SK-N-SH treated with all-trans-retinoic acid at 6 μM for 48 hours (cell line): ENCODE data around the gene VIT.

Source experiments
- BACH2 ChIP-seq: fragments of 250-450 bp; sonication (Bioruptor Pico); IDR thresholded peaks from 2 replicates; pipeline ENCODE4 v1.9.0; 2021; ENCODE audit warnings: mild to moderate bottlenecking, borderline replicate concordance
- ISL1 ChIP-seq: fragments of 250-450 bp; sonication (Bioruptor Pico); IDR thresholded peaks from 2 replicates; pipeline ENCODE4 v2.1.2; 2022; ENCODE audit warnings: mild to moderate bottlenecking, moderate library complexity
- PPARA ChIP-seq: fragments of 250-450 bp; sonication (Bioruptor Pico); IDR thresholded peaks from 2 replicates; pipeline ENCODE4 v1.5.0; 2020; ENCODE audit warnings: mild to moderate bottlenecking, borderline replicate concordance
- RARB ChIP-seq: fragments of 250-450 bp; sonication (Bioruptor Pico); IDR thresholded peaks from 2 replicates; pipeline ENCODE4 v1.8.0; 2021; ENCODE audit warnings: mild to moderate bottlenecking, moderate library complexity
- TOX ChIP-seq: fragments of 250-450 bp; sonication (Bioruptor Pico); IDR thresholded peaks from 2 replicates; pipeline ENCODE4 v1.8.0; 2021; ENCODE audit warnings: mild to moderate bottlenecking, moderate library complexity, borderline replicate concordance
- ZNF565 ChIP-seq: fragments of 450-650 bp; formaldehyde crosslinking; conservative IDR thresholded peaks from 2 replicates; pipeline ENCODE4 v1.5.0; 2020; ENCODE audit warnings: low read depth, mild to moderate bottlenecking, moderate library complexity

- no peak for TF ChIP-seq BACH2 (CRISPR knock-in tag)
- no peak for TF ChIP-seq TOX (CRISPR knock-in tag)
- TF ChIP-seq RARB (CRISPR knock-in tag): no peak
- no peak for TF ChIP-seq PPARA
- no peak for TF ChIP-seq ZNF565
- TF ChIP-seq ISL1: no peak
These were observed 127.4 kb downstream of the VIT start for GRCh38 chr2:36823862-36824261.
